Activated CD4-positive, CD25-positive, alpha-beta regulatory T cell treated with anti-CD3 and anti-CD28 coated beads, Interleukin-2, amount 50 U/mL, for 16 hours (primary cell): ENCODE data around the gene FRA10AC1.
"Not testable (repeated sequence)": the region's sequence is repeated elsewhere in the genome, so short reads cannot be mapped to it uniquely, and the experiment has no call there.

Source experiments
- DNase-seq: peaks from one replicate; pipeline ENCODE4 v3.0.0-alpha.2; 2020; ENCODE audit warnings: low read depth, low spot score

The FRA10AC1 gene

GRCh38 chr10:93703066-93703465, 674 bp upstream of the FRA10AC1 start:
- no peak for DNase-seq

- DNase-seq, result no peak
Measured at GRCh38 chr10:93701866-93702209, 554 bp downstream of the FRA10AC1 start.

GRCh38 chr10:93697207-93697606, 5.2 kb downstream of the FRA10AC1 start:
- DNase-seq, result no peak

- not testable (repeated sequence) for DNase-seq
Measured at GRCh38 chr10:93696582-93696981, 5.8 kb downstream of the FRA10AC1 start.

GRCh38 chr10:93695740-93696139, 6.7 kb downstream of the FRA10AC1 start:
- DNase-seq, result no peak

GRCh38 chr10:93687737-93688136, 14.7 kb downstream of the FRA10AC1 start:
- DNase-seq, result no peak

- DNase-seq, result no peak
Measured at GRCh38 chr10:93680412-93681047, 21.9 kb downstream of the FRA10AC1 start.

- no peak for DNase-seq
Measured at GRCh38 chr10:93678805-93679587, 23.4 kb downstream of the FRA10AC1 start.

- DNase-seq, result no peak
Measured at GRCh38 chr10:93678386-93678785, 24.0 kb downstream of the FRA10AC1 start.

GRCh38 chr10:93673791-93674190, 28.6 kb downstream of the FRA10AC1 start:
- no peak for DNase-seq

GRCh38 chr10:93672890-93673289, 29.5 kb downstream of the FRA10AC1 start:
- DNase-seq, result no peak

- no peak for DNase-seq
Measured at GRCh38 chr10:93672022-93672678, 30.2 kb downstream of the FRA10AC1 start.

- no peak for DNase-seq
Measured at GRCh38 chr10:93671042-93671441, 31.4 kb downstream of the FRA10AC1 start.

GRCh38 chr10:93670372-93670771, 32.0 kb downstream of the FRA10AC1 start:
- no peak for DNase-seq

GRCh38 chr10:93667795-93668194, 34.6 kb downstream of the FRA10AC1 start:
- DNase-seq, result no peak

- DNase-seq, result no peak
Measured at GRCh38 chr10:93666030-93666429, 36.4 kb downstream of the FRA10AC1 start.

- no peak for DNase-seq
Measured at GRCh38 chr10:93657757-93658156, 44.6 kb downstream of the FRA10AC1 start.

GRCh38 chr10:93656155-93656554, 46.2 kb downstream of the FRA10AC1 start:
- DNase-seq, result no peak

- no peak for DNase-seq
Measured at GRCh38 chr10:93654201-93654600, 48.2 kb downstream of the FRA10AC1 start.

GRCh38 chr10:93652857-93653256, 49.5 kb downstream of the FRA10AC1 start:
- no peak for DNase-seq

GRCh38 chr10:93639791-93640190, 62.6 kb downstream of the FRA10AC1 start:
- DNase-seq, result no peak

- no peak for DNase-seq
Measured at GRCh38 chr10:93630625-93631557, 71.5 kb downstream of the FRA10AC1 start.
